DMS114 treated with DMSO at 0.1 percent for 48 hours (cell line): Measurements from ENCODE around the gene MRPL53.

Experiments
- DNase-seq: peaks from one replicate; lab custom pipeline; 2025; ENCODE audit not compliant: unreplicated experiment; lab: John Stamatoyannopoulos, UW

MRPL53 gene

GRCh38 chr2:74472086-74472944 lies at the start of gene MRPL53:
TSS of gene MRPL53 (minus strand) at chr2:74472680. CDS start at chr2:74472660, 20 bp downstream.
- peak; percentile 88 for DNase-seq

- no peak for DNase-seq
Measured at GRCh38 chr2:74516650-74517049, 44.2 kb upstream of the MRPL53 start.

- DNase-seq, result no peak
Measured at GRCh38 chr2:74515981-74516633, 43.6 kb upstream of the MRPL53 start.

- no peak for DNase-seq
Measured at GRCh38 chr2:74515271-74515980, 42.9 kb upstream of the MRPL53 start.

GRCh38 chr2:74514368-74515270 lies 42.1 kb upstream of the MRPL53 start, which contains the start of gene TLX2:
TSS of gene TLX2 (plus strand) at chr2:74514450. CDS start at chr2:74514807, 357 bp downstream.
- no peak for DNase-seq

GRCh38 chr2:74513605-74514367 lies 41.3 kb upstream of the MRPL53 start:
- DNase-seq, result no peak

- no peak for DNase-seq
Measured at GRCh38 chr2:74512744-74513604, 40.5 kb upstream of the MRPL53 start.

GRCh38 chr2:74511104-74511989 lies 38.9 kb upstream of the MRPL53 start:
- DNase-seq, result no peak

- DNase-seq, result no peak
Measured at GRCh38 chr2:74510272-74510671, 37.8 kb upstream of the MRPL53 start.

- no peak for DNase-seq
Measured at GRCh38 chr2:74507926-74508520, 35.5 kb upstream of the MRPL53 start.

GRCh38 chr2:74507145-74507925 lies 34.9 kb upstream of the MRPL53 start, which contains the start of gene PCGF1:
TSS of gene PCGF1 (minus strand) at chr2:74507695. CDS start at chr2:74507668, 27 bp downstream.
- DNase-seq, result peak; percentile 96

GRCh38 chr2:74505448-74506246 lies 33.2 kb upstream of the MRPL53 start:
- no peak for DNase-seq

GRCh38 chr2:74504591-74504990 lies 32.1 kb upstream of the MRPL53 start:
- DNase-seq, result no peak

- no peak for DNase-seq
Measured at GRCh38 chr2:74503506-74504475, 31.3 kb upstream of the MRPL53 start.
